Measurements from ENCODE around the gene SIGLEC15. TPM values are rescaled to one million over a fixed set of nuclear protein-coding genes. Genes with fewer than 3 reads are reported as not detected.

The SIGLEC15 gene
- total RNA-seq, 3 donors from 2014 or later = 0.16 to 1.5 (median 0.66) TPM

- H3K36me3 ChIP-seq = no peaks in the 10 kb centered on the region
- TF ChIP-seq CTCF (IDR thresholded peaks at IDR 0.05) (no peak), POLR2AphosphoS5 (IDR thresholded peaks at IDR 0.05) (no peak), POLR2A (IDR thresholded peaks at IDR 0.05) (no peak)
- intact Hi-C loops (cut with DNase I; ENCODE audit: low total_unique reads) = no loop called here
Observed at GRCh38 chr18:45860492-45860891, 35.0 kb downstream of the SIGLEC15 start.

DNA sequence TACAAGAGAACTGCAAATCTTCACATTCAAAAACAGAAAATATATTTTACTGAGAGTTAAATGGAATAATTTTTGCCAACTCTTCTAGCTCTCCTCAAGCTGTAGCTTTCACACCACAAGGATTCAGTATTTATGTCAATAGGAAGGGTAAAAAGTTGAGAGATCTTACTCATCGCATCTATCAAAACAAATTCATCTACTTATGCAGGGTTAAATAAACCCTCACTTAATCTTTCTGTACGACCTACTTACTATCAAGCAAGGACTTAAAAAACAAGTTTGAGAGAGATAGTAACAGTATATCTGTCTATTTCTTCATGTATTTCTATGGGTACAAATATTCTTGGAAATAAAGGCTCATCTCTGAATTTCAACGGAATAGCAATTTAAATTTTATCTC, 35.5 kb downstream of the SIGLEC15 start:
- intact Hi-C loops (cut with DNase I; ENCODE audit: low total_unique reads) = no loop called here
- no peaks in the 10 kb centered on the region for H3K36me3 ChIP-seq

More at GRCh38 chr18:45860492-45860891, 35.0 kb downstream of the SIGLEC15 start:
- no peaks in the 10 kb centered on the region for H3K4me1 ChIP-seq
- DNase-seq (ENCODE audit: low spot score in 2 of 2) = no peak
- H3K27me3 ChIP-seq = no peaks in the 10 kb centered on the region
- no peaks in the 10 kb centered on the region for H3K9me3 ChIP-seq
- H3K27ac ChIP-seq = no peak overlapping the region
- H3K4me3 ChIP-seq = no peak overlapping the region

DNA sequence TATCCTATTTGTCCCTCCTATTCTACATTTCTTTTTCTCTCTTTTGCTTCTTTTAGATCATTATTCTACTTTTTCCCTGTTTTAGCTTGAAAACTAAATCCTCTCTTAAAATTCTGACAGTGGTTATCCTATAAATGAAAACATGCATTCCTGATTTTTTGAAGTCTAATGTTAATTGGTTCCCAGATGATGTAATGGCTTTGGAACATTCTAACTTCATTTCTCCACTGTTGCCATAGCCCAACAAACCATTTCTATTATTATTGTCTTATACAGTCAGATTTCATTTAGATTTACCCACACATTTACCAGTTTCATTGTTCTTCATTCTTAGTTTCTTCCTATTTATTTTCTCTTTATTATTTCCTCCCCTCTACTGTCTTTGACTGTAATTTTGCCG, 36.5 kb downstream of the SIGLEC15 start:
- no peak overlapping the region for H3K27ac ChIP-seq

More for the DNA sequence above, 35.5 kb downstream of the SIGLEC15 start:
- Histone ChIP-seq H3K4me3 (no peak overlapping the region), H3K4me1 (no peaks in the 10 kb centered on the region), H3K9me3 (no peaks in the 10 kb centered on the region), H3K27me3 (no peaks in the 10 kb centered on the region), H3K27ac (no peak overlapping the region)
- TF ChIP-seq POLR2AphosphoS5 (IDR thresholded peaks at IDR 0.05) = no peak
- TF ChIP-seq POLR2A (IDR thresholded peaks at IDR 0.05) = no peak
- no peak for TF ChIP-seq CTCF (IDR thresholded peaks at IDR 0.05)
- no peak for DNase-seq (ENCODE audit: low spot score in 2 of 2)

GRCh38 chr18:45863469-45863868, 38.0 kb downstream of the SIGLEC15 start:
- DNase-seq (ENCODE audit: low spot score in 2 of 2) = no peak
- intact Hi-C loops (cut with DNase I; ENCODE audit: low total_unique reads) = no loop called here
- no peaks in the 10 kb centered on the region for H3K9me3 ChIP-seq
- H3K36me3 ChIP-seq = no peaks in the 10 kb centered on the region
- no peak overlapping the region for H3K27ac ChIP-seq
- no peak for TF ChIP-seq POLR2AphosphoS5 (IDR thresholded peaks at IDR 0.05)
- no peak overlapping the region for H3K4me3 ChIP-seq
- H3K27me3 ChIP-seq = no peaks in the 10 kb centered on the region
- no peaks in the 10 kb centered on the region for H3K4me1 ChIP-seq

More for the DNA sequence above, 36.5 kb downstream of the SIGLEC15 start:
- no peak for DNase-seq (ENCODE audit: low spot score in 2 of 2)
- Histone ChIP-seq H3K4me3 (no peak overlapping the region), H3K9me3 (no peaks in the 10 kb centered on the region), H3K27me3 (no peaks in the 10 kb centered on the region), H3K36me3 (no peaks in the 10 kb centered on the region), H3K4me1 (no peaks in the 10 kb centered on the region)
- intact Hi-C loops (cut with DNase I; ENCODE audit: low total_unique reads) = no loop called here
- no peak for TF ChIP-seq CTCF (IDR thresholded peaks at IDR 0.05)
- no peak for TF ChIP-seq POLR2A (IDR thresholded peaks at IDR 0.05)
- TF ChIP-seq POLR2AphosphoS5 (IDR thresholded peaks at IDR 0.05) = no peak

- Histone ChIP-seq H3K27ac (no peak overlapping the region), H3K36me3 (no peaks in the 10 kb centered on the region), H3K4me1 (no peaks in the 10 kb centered on the region), H3K9me3 (no peaks in the 10 kb centered on the region), H3K27me3 (no peaks in the 10 kb centered on the region), H3K4me3 (no peak overlapping the region)
- TF ChIP-seq POLR2A (IDR thresholded peaks at IDR 0.05) (no peak), POLR2AphosphoS5 (IDR thresholded peaks at IDR 0.05) (no peak), CTCF (IDR thresholded peaks at IDR 0.05) (no peak)
- intact Hi-C loops (cut with DNase I; ENCODE audit: low total_unique reads) = no loop called here
- no peak for DNase-seq (ENCODE audit: low spot score in 2 of 2)
Observed at GRCh38 chr18:45864081-45864480, 38.6 kb downstream of the SIGLEC15 start.

DNA sequence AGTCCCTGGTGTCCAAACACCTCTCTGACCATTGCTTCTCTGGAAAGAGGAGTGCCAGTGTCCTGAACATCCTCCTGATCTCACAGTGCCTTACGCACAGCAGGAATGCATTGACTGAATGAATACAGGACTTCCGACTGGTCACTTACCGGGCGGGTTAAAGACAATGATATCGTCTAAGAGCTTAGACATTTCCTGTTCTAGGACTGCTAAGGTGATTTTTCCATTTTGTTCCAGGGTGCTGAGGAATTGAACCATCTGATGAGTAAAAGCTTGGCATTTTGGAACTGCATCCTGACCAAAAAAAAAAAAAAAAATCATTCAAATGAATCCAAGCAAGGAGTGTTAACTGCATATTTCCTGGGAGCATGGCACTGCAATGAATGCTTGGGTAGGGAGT, 40.0 kb downstream of the SIGLEC15 start:
- Histone ChIP-seq H3K27ac (no peak overlapping the region), H3K4me1 (no peaks in the 10 kb centered on the region), H3K27me3 (no peaks in the 10 kb centered on the region), H3K9me3 (no peaks in the 10 kb centered on the region), H3K36me3 (no peaks in the 10 kb centered on the region), H3K4me3 (no peak overlapping the region)
- TF ChIP-seq CTCF (IDR thresholded peaks at IDR 0.05) (no peak), POLR2A (IDR thresholded peaks at IDR 0.05) (no peak), POLR2AphosphoS5 (IDR thresholded peaks at IDR 0.05) (no peak)
- no peak for DNase-seq (ENCODE audit: low spot score in 2 of 2)
- intact Hi-C loops (cut with DNase I; ENCODE audit: low total_unique reads) = no loop called here

All from breast epithelium (tissue), 4 donors.